Measurements from ENCODE around the gene CUL4A.
A peak's percentile ranks its signal among the peaks of the same experiment; 100 is the strongest.
"Not testable (repeated sequence)": the region's sequence is repeated elsewhere in the genome, so short reads cannot be mapped to it uniquely, and the experiment has no call there.

Gene CUL4A

DNA sequence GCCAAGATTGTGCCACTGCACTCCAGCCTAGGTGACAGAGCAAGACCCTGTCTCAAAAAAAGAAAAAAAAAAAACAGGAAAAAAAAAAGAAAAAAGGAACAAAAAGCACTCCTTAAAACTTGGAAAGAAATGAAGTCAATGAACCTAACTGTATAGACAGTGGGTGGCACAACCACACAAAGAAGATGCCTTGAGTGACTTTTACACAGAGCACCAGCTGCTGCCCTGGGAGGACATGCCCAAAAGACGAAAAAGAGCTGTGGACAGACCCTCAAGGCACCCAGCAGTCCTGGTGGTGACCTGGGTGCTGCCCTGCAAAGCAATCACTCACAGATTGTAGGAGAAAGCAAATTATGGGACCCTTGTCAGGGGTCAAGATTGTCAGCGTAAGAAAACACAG is 81.7 kb downstream of the CUL4A start:
- no peak for DNase-seq (ENCODE audit: low read depth, low spot score)

GRCh38 chr13:113292021-113292862 is 82.8 kb downstream of the CUL4A start:
- no peak for DNase-seq (ENCODE audit: low read depth, low spot score)

GRCh38 chr13:113293686-113294085 is 84.3 kb downstream of the CUL4A start:
- DNase-seq (ENCODE audit: low read depth, low spot score), result no peak

GRCh38 chr13:113295776-113296175 is 86.4 kb downstream of the CUL4A start:
- no peak for DNase-seq (ENCODE audit: low read depth, low spot score)

DNA sequence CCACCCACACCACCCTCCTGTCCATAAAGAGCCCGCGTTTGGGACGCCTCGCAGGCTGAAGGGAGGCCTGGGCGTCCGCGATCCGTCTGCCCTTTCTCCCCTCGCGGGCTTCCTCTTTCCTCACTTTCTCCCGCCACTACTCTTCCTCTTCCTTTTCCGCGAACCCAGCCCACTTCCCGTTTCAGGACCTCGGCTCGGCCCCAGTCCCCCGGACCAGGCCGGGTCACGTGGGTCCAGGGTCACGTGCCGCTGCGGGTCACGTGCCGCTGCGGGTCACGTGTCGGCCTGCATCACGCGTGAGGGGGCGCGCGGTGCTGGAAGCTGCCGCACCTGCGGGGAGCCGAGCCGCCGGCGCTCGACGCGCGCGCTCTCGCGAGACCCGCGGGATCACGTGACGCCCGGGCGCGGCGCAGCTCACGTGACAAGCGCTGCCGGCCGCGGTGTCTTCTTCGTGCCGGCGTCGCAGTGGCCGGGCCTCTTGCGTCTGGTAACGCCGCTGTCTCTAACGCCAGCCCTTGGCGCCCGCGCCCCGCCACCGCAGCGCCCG is 87.5 kb downstream of the CUL4A start, which contains the start of gene LAMP1:
Gene LAMP1, plus strand, starts transcription at position 417 of the 547 bp plus-strand sequence. CDS start 196 bp downstream, outside the sequence.
- peak; percentile 96 for DNase-seq (ENCODE audit: low read depth, low spot score)

DNA sequence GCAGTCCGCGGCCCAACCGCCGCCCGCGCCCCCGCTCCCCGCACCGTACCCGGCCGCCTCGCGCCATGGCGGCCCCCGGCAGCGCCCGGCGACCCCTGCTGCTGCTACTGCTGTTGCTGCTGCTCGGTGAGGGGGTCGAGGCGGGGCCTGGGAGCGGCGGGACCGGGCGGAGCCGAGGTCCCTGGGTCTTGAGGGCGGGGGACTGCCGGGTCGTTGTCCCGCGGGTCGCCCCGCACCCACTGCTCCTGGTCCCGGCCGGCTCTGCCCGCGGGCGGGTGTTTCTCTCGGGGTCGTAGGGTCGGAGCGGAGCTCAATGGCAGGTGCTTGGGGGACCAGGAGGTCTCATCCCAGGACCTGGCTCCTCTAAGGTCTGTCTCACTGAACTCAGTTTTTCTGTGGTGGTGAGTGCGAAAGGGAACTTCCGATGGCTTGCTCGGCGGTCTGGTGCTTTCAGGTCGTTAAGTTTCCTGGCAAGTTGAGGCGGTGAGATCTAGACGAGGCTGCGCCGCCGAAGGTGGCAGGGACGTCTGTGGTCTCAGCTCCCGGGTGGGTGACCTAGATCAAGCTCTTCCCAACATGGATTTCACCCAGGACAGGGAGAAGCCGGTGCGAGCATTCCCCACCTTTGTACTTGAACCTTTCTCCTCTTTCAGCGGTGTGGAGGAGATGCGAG is 88.1 kb downstream of the CUL4A start:
- no peak for DNase-seq (ENCODE audit: low read depth, low spot score)

GRCh38 chr13:113298043-113298945 is 88.9 kb downstream of the CUL4A start:
- no peak for DNase-seq (ENCODE audit: low read depth, low spot score)

- no peak for DNase-seq (ENCODE audit: low read depth, low spot score)
Measured at GRCh38 chr13:113299951-113300350, 90.5 kb downstream of the CUL4A start.

DNA sequence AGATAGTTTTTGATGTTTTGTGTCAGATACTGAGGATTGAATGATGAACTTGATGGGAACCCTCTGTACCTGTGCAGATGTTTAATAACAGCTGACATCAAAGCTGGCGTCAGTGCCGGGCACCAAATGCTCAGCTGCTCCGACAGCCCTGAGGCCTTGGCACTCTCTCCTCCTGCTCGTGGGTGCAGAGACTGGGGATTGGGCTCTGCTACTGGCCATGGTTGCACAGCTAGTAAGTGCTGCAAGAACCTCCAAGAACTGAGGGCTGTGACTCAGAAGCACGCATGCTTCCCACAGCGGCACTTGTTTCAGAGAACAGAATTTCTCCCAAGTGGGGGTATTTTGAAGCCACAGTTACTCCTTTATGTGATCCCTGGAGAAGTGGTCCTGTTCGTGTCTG is 93.6 kb downstream of the CUL4A start:
- DNase-seq (ENCODE audit: low read depth, low spot score), result no peak

DNA sequence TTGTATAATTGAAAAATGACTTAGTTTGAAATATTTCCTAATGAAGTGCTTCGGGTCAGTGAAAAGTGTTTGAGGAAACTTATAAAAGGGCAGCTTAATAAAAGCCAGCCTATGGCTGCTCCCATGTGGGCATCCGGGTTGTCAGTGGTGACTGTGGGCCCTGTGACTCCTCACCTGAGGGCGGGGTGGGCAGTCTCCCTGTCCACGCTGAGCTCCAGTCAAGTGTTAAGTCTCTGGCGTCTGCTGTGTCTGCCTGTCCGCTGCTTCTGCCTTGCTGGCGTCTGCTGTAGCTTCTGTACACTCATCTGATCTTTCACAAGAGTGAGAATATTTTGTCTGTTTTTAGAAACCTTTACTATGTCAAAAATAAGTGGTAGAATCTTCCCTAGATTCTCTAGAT is 94.7 kb downstream of the CUL4A start:
- DNase-seq (ENCODE audit: low read depth, low spot score), result no peak

DNA sequence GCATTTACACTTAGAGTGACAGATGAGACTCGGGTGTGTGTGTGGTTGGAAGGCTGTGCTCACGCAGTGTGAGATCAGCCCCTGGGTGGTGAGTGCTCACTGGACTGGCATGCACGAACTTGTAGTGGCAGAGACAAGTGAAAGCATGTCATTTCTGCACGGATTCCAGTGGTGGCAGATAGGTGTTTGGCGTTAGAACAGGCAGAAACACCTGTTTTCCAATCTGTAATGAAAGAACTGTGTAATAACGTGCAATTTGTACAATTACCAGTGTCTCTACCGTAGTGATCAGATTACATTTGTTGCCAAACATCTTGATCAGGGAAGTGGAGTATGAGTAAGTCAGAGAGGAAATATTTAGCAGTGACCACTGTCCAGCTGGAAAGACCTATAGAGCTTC is 95.8 kb downstream of the CUL4A start:
- DNase-seq (ENCODE audit: low read depth, low spot score), result no peak

GRCh38 chr13:113307491-113307890 is 98.1 kb downstream of the CUL4A start:
- DNase-seq (ENCODE audit: low read depth, low spot score), result no peak

- no peak for DNase-seq (ENCODE audit: low read depth, low spot score)
Measured at GRCh38 chr13:113309473-113309872, 100.1 kb downstream of the CUL4A start.

DNA sequence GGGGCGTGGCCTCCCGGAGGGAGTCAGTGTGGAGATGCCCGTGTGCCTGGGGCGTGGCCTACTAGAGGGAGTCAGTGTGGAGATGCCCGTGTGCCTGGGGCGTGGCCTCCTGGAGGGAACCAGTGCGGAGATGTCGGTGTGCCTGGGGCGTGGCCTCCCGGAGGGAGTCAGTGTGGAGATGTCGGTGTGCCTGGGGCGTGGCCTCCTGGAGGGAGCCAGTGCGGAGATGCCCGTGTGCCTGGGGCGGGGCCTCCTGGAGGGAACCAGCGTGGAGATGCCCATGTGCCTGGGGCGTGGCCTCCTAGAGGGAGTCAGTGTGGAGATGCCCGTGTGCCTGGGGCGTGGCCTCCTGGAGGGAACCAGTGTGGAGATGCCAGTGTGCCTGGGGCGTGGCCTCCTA is 104.7 kb downstream of the CUL4A start:
- not testable (repeated sequence) for DNase-seq (ENCODE audit: low read depth, low spot score)

DNA sequence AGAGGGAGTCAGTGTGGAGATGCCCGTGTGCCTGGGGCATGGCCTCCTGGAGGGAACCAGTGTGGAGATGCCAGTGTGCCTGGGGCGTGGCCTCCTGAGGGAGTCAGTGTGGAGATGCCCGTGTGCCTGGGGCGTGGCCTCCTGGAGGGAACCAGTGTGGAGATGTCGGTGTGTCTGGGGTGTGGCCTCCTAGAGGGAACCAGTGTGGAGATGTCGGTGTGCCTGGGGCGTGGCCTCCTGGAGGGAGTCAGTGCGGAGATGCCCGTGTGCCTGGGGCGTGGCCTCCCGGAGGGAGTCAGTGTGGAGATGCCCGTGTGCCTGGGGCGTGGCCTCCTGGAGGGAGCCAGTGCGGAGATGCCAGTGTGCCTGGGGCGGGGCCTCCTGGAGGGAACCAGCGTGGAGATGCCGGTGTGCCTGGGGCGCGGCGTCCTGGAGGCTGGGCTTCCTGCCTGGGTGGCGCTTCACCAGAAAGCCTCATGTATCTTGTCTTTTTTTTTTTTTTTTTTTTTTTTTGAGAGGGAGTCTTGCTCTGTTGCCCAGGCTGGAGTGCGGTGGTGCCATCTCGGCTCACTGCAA is 105.6 kb downstream of the CUL4A start:
- not testable (repeated sequence) for DNase-seq (ENCODE audit: low read depth, low spot score)

DNA sequence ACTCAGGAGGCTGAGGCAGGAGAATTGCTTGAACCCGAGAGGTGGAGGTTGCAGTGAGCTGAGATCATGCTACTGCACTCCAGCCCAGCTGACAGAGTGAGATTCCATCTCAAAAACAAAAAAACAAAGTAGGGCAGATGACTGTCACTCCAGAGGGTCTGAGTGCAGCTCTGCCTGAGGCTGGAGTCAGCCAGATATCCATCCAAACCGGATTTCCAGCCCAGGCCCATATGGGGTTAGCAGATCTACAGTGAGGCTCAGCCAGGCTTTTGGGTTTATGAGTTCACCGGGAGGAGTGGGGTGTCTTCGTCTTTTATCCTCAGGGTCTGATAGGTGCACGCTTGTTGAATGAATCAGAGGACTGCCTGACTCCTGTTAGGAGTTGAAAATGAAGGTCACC is 106.6 kb downstream of the CUL4A start:
- no peak for DNase-seq (ENCODE audit: low read depth, low spot score)

All from brain pericyte (primary cell).